OCI-LY7 (cell line): ENCODE results near the gene MBNL3. TPM values are rescaled to one million over a fixed set of nuclear protein-coding genes. Genes with fewer than 3 reads are reported as not detected.
"Not testable (repeated sequence)": the region's sequence is repeated elsewhere in the genome, so short reads cannot be mapped to it uniquely, and the experiment has no call there.

Source experiments
- BruUV-seq: library from RNA; stranded (reverse); fragments of 400-500 nt; replicated peaks from 2 replicates; lab custom pipeline; 2021; lab: Mats Ljungman, UMichigan
- CTCF ChIA-PET: fragments of 300-600 bp; sonication (Branson Sonifier 250); formaldehyde crosslinking; loops from one replicate; lab custom pipeline; 2022; ENCODE audit warnings: antibody characterized with exemption; ENCODE audit not compliant: unreplicated experiment; lab: Charles Lee
- POLR2A ChIA-PET: fragments of 300-600 bp; sonication (Branson Sonifier 250); formaldehyde crosslinking; loops from one replicate; lab custom pipeline; 2022; ENCODE audit warnings: antibody characterized with exemption; lab: Charles Lee
- DNase-seq: peaks from one replicate; pipeline ENCODE4 v3.0.0-alpha.2; 2015; ENCODE audit warnings: low spot score
- H2AFZ ChIP-seq: fragments of 200-600 bp; sonication (generic), shearing (Covaris generic); 2 replicates; pipeline ENCODE4 v1.6.1; 2014; ENCODE audit warnings: mild to moderate bottlenecking, antibody characterized with exemption, low read length, moderate library complexity
- H3K27ac ChIP-seq: fragments of 200-600 bp; sonication (generic); 2 replicates; pipeline ENCODE4 v1.5.1; 2014; ENCODE audit warnings: mixed run types, low read depth, mild to moderate bottlenecking, moderate library complexity, low read length, inconsistent platforms; ENCODE audit not compliant: poor library complexity, severe bottlenecking
- H3K36me3 ChIP-seq: fragments of 200-600 bp; sonication (generic); 2 replicates; pipeline ENCODE4 v1.6.1; 2014; ENCODE audit warnings: mild to moderate bottlenecking, antibody characterized with exemption, low read length, moderate library complexity, mixed read lengths; ENCODE audit not compliant: insufficient read depth
- H3K4me1 ChIP-seq: fragments of 200-600 bp; sonication (generic); 2 replicates; pipeline ENCODE4 v1.5.1; 2014; ENCODE audit warnings: mild to moderate bottlenecking, low read length; ENCODE audit not compliant: insufficient read depth, poor library complexity, severe bottlenecking
- H3K4me2 ChIP-seq: fragments of 200-600 bp; sonication (generic); 2 replicates; pipeline ENCODE4 v1.6.1; 2014; ENCODE audit warnings: mild to moderate bottlenecking, low read length
- H3K4me3 ChIP-seq: fragments of 200-600 bp; sonication (generic); 2 replicates; pipeline ENCODE4 v1.5.1; 2014; ENCODE audit warnings: mild to moderate bottlenecking, low read depth, low read length; ENCODE audit not compliant: poor library complexity, severe bottlenecking
- H3K79me2 ChIP-seq: fragments of 200-600 bp; sonication (generic); 2 replicates; pipeline ENCODE4 v1.6.1; 2016; ENCODE audit warnings: low read depth, mild to moderate bottlenecking, low read length, moderate library complexity, mixed read lengths; ENCODE audit not compliant: insufficient read depth
- H3K9me2 ChIP-seq: fragments of 200-600 bp; sonication (generic); 2 replicates; pipeline ENCODE4 v1.6.1; 2016; ENCODE audit warnings: mild to moderate bottlenecking, low read length, mixed read lengths; ENCODE audit not compliant: insufficient read depth
- H3K9me3 ChIP-seq: fragments of 200-600 bp; sonication (generic); 2 replicates; pipeline ENCODE4 v1.6.1; 2014; ENCODE audit warnings: mild to moderate bottlenecking, mixed run types, low read length, mixed read lengths
- H4K20me1 ChIP-seq: fragments of 200-600 bp; sonication (generic); 2 replicates; pipeline ENCODE4 v1.6.1; 2014; ENCODE audit warnings: mild to moderate bottlenecking, antibody characterized with exemption, low read length, moderate library complexity, mixed read lengths; ENCODE audit not compliant: insufficient read depth
- CTCF ChIP-seq: fragments of 200-600 bp; sonication (generic); conservative IDR thresholded peaks from 2 replicates; pipeline ENCODE4 v1.5.1; 2014; ENCODE audit warnings: mild to moderate bottlenecking, antibody characterized with exemption, low read length, moderate library complexity, mixed read lengths
- EZH2phosphoT487 ChIP-seq: fragments of 200-600 bp; sonication (generic); IDR thresholded peaks from 2 replicates; pipeline ENCODE4 v1.6.1; 2018; ENCODE audit warnings: low read depth, borderline replicate concordance, mild to moderate bottlenecking, mixed run types, antibody characterized with exemption, low read length, moderate library complexity, mixed read lengths
- intact Hi-C: fragments of 100-400 bp; cut with micrococcal nuclease; formaldehyde crosslinking; loops from one replicate; pipeline ENCODE4 v1.10.0; 2022; ENCODE audit not compliant: unreplicated experiment
- total RNA-seq, 2 experiments: library from RNA; depleted of rRNA in 1 of 2; stranded (reverse); fragments of >200 nt in 1 of 2; shearing (Covaris generic) in 1 of 2; gene quantifications; 2 replicates each; pipeline ENCODE4 v1.2.3, GENCODE V29; 2014 to 2022

The MBNL3 gene
- total RNA-seq, 2 experiments from 2014 or later = 39.4 to 73.9 TPM

GRCh38 chrX:132463411-132463810 lies 25.4 kb downstream of the MBNL3 start:
- Histone ChIP-seq H3K27ac (no peak overlapping the region), H4K20me1 (no peaks in the 10 kb centered on the region), H3K4me1 (no peaks in the 10 kb centered on the region), H2AFZ (no peak overlapping the region), H3K9me2 (no peaks in the 10 kb centered on the region), H3K4me2 (no peak overlapping the region), H3K4me3 (no peak overlapping the region), H3K36me3 (peaks cover 24% of the 10 kb centered on the region), H3K79me2 (peaks cover 43% of the 10 kb centered on the region; the same call in 1 of the 2 replicates), H3K9me3 (peaks cover 13% of the 10 kb centered on the region)
- DNase-seq = no peak
- intact Hi-C loops = no loop called here
- TF ChIP-seq CTCF (peak; percentile 76), EZH2phosphoT487 (no peak)
- ChIA-PET POLR2A (no interaction called here), CTCF (no interaction called here)
- no TSS peak for BruUV-seq

- Histone ChIP-seq H3K36me3 (peaks cover 30% of the 10 kb centered on the region), H4K20me1 (no peaks in the 10 kb centered on the region), H3K27ac (no peak overlapping the region), H3K9me2 (no peaks in the 10 kb centered on the region), H3K9me3 (peaks cover 13% of the 10 kb centered on the region), H3K4me3 (no peak overlapping the region), H3K4me1 (no peaks in the 10 kb centered on the region), H3K4me2 (no peak overlapping the region), H3K79me2 (peaks cover 37% of the 10 kb centered on the region; the same call in 1 of the 2 replicates), H2AFZ (no peak overlapping the region)
- intact Hi-C loops = no loop called here
- POLR2A ChIA-PET = interaction anchor here (0.7 to 1.5 kb wide), 2 partner anchors 11 to 25 kb away, joined by 3 read pairs; no protein-coding TSS in a partner anchor
- DNase-seq = no peak
- CTCF ChIA-PET = no interaction called here
- BruUV-seq = no TSS peak
- no peak for TF ChIP-seq EZH2phosphoT487
- TF ChIP-seq CTCF = no peak
These were observed 27.0 kb downstream of the MBNL3 start for GRCh38 chrX:132461886-132462285.

- POLR2A ChIA-PET = interaction anchor here (0.5 kb wide), 1 partner anchor 46 kb away, joined by 3 read pairs; no protein-coding TSS in a partner anchor
- Histone ChIP-seq H3K27ac (no peak overlapping the region), H2AFZ (no peak overlapping the region), H3K9me3 (no peaks in the 10 kb centered on the region), H3K9me2 (no peaks in the 10 kb centered on the region), H3K4me1 (no peaks in the 10 kb centered on the region), H3K36me3 (peaks cover 20% of the 10 kb centered on the region; the same call in 1 of the 2 replicates), H3K4me2 (no peak overlapping the region), H3K79me2 (no peaks in the 10 kb centered on the region), H3K4me3 (no peak overlapping the region), H4K20me1 (no peaks in the 10 kb centered on the region)
- intact Hi-C loops = no loop called here
- TF ChIP-seq CTCF = no peak
- no peak for TF ChIP-seq EZH2phosphoT487
- CTCF ChIA-PET = no interaction called here
- DNase-seq = no peak
- no TSS peak for BruUV-seq
These were observed 35.8 kb downstream of the MBNL3 start for GRCh38 chrX:132452911-132453550.

- H4K20me1 ChIP-seq, H3K4me1 ChIP-seq, CTCF ChIA-PET, H2AFZ ChIP-seq, H3K9me3 ChIP-seq, H3K36me3 ChIP-seq, DNase-seq, POLR2A ChIA-PET, H3K9me2 ChIP-seq, H3K4me3 ChIP-seq, BruUV-seq, H3K79me2 ChIP-seq, intact Hi-C loops, H3K27ac ChIP-seq, H3K4me2 ChIP-seq: not testable (repeated sequence)
These were observed 42.9 kb downstream of the MBNL3 start for GRCh38 chrX:132445909-132446308.
